HCEC 1CT (cell line): ENCODE results near the gene C6orf136.
A peak's percentile ranks its signal among the peaks of the same experiment; 100 is the strongest.
"Not testable (repeated sequence)": the region's sequence is repeated elsewhere in the genome, so short reads cannot be mapped to it uniquely, and the experiment has no call there.

Experiments
- DNase-seq: peaks from one replicate; pipeline ENCODE4 v3.0.0-alpha.2; 2017

The C6orf136 gene

DNA sequence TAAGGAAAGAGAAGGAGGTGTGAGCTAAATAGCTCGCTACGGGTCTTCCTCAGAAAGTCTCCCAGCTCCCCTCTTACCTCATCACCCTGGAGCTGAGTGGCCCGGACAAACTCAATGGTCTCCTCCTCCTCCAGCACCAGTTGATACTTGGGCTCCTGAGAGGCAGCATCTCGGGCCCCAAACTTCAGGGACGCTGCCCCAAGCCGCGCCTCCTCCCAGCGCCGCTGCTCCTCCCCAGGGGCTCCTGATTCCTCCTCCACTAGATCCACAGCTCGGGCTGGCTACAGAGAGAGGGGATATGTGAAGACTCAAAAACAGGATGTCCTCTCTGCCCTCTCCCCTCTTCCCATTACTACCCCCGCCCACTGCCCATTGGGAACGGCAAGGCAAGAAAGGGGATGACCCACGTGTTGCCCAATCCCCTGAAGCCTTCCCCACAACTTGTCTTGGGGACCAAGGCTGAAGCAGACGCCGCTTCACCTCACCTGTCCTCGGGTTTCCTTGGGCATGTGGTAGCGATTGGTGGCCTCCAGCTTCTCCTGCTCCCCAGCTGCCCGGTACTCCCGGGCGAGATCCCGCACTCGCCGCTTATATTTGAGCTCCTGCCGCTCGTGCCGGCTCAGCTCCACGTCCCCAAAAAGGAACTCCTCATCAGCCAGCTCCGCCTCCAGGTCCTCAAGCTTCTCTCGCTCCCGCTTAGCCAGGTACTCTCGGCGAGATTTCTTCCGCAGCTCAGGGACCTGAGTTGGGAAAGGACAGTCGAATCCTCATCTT, 18.2 kb downstream of the C6orf136 start:
- no peak for DNase-seq

DNA sequence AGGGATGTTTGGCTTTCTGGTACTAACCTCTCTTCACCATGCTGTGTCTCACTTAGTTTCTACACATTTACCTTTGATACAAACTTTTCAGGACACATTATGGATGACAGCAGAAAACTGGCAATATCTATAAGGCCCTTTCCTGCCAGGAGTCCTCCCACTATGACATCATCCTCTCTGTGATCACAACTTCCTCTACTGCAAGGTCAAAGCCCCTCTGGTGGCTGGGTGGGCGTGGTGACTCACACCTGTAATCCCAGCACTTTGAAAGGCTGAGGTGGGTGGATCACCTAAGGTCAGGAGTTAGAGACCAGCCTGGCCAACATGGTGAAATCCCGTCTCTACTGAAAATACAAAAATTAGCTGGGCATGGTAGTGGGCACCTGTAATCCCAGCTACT, 19.4 kb downstream of the C6orf136 start:
- DNase-seq, result not testable (repeated sequence)

DNA sequence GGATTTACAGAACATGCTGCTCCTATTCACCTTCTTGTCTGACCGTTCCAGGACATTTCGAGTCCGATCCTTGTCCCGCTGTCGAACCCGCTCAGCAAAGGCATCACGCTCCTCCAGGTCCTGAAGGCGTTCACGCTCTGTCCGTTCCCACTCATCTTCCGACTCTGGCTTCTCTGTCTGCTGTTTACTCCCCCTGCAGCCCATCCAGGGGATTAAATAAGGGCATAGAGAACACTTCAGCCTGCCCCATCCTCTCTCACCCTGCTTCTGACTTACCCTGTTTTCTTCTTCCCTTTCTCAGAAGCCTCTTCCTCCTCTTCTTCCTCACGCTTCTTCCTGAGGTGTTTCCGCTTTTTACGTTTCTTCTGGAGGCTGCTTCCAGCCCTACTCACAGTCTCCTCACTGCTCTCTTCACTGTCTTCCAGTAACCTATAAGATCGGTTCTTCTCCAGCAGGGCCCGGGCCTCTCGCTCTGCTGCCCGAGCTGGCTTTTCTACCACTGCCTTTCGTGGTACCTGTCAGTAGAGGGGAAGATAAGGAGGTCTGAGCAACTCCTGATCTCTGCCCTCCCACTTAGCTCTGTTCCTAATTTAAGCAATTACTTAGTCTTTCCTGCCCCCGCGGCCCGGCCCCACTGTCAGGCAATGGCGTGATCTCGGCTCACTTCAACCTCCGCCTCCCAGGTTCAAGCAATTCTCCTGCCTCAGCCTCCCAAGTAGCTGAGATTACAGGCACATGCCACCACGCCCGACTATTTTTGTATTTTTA, 24.0 kb downstream of the C6orf136 start:
- no peak for DNase-seq

DNA sequence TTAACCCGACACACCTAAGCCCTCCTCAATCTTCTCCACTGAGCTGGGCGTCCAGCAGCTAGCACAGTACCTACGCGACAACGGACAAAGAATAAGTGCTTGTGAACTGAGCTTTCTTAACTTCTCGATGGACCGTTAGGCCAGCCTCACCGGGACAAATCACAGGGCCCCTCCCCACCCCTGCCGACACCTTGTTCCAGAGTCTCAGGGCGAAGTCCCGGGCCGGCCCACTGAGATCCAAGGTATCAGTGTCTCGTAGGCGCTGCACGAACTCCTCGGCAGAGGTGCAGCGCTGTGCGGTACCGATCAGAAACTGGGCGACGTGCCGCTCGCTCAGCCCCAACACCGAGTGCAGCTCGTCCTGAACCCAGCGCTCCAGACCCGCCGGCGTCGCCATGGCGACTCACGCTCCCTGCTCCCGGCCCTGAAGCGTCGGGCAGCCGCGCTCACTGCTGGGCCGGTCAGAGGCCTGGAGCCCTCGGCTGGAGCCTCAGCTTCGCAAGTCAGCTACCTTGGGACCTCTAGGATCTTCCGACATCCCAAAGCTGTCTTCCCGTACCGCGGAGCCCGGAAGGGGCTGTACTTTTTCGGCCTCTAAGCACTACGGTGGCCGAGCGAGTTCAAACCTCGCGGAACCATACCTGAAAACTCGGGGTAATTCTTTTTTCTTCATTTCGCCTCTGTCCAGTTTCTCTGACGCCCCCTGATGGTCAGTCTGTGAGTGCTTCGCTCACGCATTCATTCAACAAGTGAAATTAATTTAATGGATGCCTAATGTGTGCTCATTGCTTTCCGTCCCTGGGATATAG, 25.7 kb downstream of the C6orf136 start, which contains the start of gene DHX16:
TSS of gene DHX16 (minus strand) at position 562 of the 809 bp plus-strand sequence. CDS start at position 397, 165 bp downstream.
- DNase-seq, result peak; percentile 98

DNA sequence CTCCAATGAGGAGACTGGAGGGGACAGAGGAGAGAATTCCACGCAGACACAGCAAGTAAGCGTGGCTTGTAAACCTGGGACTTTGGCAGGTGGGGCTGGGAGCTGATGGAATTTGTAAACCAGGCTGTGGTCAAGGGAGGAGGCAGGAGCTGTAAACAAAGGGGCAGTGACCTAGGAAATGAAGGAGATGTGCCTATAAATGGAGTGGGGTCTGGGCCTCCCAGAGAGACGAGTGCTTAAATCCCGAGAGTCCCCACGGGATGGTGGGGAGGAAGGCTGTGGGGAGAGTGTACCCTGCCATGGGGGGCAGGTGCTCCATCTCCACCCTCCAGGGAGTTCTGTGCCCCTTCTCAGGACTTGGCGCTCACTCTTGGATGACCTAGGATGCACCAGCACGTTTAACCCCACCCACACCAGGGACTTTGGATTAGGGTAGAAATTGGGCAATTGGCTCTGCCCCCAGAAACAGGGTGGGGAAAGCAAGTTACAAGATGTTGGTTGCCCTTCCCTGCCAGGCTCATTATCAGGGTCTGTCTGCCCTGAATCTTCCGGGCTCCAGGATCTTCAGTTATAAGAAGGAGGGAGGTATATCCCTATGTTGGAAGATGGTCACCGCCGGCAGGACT, 29.8 kb downstream of the C6orf136 start:
- no peak for DNase-seq

DNA sequence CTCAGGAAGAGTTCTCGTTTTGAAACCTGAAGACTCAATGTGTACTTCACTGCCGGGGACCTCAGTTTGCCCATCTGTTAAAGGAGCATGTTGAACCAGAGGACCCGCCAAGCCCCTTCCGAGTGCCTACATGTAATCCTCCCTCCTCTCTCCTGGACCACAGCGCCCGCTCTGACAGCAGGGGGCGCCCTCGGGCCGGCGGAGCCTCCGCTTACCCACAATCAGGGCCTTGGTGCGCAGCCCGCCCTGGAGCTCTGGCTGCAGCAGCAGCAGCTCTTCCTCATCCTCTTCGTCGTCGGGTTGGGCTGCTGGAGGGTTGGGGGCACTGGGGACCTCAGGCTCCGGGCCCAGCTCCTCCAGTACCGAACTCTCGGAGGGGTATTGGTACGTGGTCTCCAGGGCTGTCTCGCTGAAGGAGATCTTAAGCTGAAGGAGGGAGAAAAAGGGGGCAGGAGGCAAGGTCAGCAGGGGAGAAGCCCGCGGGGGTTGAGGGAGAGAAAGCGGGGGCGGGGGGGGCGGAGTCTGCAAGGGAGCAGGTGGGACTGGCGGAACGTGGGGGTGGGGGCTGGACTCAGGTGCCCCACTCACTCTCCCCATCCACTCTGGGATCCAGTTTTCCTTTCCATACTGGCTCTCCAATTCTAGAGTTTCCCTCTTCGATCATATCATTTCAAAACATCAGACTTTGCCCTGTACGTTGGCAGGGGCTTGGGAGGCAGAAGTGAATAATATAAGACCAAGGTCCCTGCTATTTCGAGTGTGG, 32.2 kb downstream of the C6orf136 start:
- DNase-seq, result peak; percentile 66

DNA sequence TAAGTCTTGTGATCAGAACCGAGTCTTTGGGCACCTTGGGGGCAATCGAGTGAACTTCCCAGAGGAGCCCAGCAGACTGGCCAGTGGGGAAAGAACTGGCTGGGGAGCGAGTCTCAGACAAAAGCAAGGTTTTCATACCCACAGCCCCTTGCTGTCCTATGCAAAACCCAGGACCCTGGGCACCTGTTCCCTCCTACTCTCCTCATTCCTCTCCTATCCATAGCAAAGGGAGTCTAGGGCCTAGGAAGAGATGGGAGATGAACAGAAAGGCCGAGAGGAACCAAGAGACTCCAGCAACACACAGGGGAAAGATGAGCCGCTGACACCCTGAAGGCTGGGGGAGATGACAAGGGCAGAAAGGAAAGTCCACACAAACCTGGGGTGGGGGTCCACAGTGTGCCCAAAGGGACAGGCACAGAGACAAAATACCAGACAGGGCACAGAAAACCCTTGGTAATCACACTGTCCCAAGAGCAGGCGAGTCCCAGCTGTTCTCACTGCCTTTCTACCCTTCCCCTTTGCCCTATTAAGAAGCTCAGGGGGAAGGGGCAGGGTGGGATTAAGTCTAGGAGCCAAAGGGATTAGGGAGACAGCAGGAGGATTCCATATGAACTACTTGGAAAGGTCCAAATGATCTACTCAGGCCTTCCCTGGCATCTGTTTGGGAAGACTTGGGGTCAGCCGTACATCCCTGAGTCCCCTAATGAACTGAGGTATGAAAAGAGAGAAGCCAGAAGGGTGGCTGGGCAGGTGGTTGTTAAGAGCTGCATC, 33.0 kb downstream of the C6orf136 start:
- DNase-seq, result no peak

DNA sequence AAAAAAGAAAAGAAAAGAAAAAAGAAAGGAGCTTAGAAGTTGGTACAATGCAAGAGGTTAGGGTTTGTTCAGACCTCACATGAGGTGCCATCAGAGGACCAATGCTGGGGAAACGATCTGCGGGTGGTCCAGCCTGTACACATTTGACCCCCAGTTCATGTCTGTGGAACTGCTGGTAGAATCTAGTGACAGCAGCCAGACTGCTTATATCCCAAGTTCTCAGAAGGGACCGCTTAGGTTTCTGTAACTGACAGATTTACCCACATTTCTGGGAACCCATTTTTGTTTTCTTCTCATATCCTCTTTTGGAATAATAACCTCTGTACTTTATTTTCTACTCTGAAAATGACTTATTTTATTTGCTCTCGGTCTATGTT, 34.8 kb downstream of the C6orf136 start:
- DNase-seq, result no peak

DNA sequence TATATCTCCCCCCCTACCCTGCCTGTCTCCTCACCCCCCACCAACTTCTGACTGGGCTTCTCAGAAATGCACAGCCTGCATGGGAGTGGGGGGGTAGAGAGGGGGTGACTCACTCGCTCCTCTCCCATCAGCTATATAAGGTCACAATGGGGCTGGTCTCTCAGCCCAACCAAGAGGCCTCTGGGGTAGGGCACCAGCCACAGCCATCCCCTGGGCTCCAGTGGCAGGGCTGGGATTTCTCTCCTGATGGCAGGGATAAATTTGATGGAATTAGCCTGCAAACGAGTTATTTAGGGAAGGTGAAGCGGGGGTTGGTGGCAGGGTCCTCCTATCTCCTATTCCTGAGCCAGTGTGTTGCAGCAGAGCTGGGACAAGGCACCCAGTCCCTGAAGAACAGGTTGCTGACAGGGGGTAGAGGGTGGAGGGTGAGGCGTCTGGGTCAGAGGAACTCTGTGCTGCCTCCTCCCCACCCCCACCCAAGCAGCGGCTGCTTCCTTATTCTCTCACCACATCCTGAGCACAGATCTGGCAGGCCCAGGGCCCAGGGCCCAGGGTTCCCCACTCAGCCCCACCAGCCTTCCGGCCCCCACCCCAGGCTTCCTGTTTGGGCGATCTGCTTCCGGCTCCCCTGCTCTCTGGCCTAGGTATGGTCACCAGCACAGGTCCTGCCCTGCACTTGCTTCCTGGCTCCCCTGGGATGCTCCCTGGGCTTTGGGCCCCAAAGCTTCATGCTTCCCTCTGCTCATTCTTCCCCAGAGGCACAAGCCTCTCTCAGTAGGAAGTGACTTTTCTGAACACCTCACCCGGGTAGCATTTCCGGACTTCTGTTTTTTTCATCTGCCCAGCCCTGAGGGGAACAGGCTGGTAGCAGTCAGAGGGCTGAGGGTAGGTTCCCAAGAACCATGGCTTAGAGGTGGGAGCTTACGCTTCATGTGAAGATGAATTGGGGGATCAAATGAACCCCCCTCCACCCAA, 35.5 kb downstream of the C6orf136 start:
- peak; percentile 94 for DNase-seq

DNA sequence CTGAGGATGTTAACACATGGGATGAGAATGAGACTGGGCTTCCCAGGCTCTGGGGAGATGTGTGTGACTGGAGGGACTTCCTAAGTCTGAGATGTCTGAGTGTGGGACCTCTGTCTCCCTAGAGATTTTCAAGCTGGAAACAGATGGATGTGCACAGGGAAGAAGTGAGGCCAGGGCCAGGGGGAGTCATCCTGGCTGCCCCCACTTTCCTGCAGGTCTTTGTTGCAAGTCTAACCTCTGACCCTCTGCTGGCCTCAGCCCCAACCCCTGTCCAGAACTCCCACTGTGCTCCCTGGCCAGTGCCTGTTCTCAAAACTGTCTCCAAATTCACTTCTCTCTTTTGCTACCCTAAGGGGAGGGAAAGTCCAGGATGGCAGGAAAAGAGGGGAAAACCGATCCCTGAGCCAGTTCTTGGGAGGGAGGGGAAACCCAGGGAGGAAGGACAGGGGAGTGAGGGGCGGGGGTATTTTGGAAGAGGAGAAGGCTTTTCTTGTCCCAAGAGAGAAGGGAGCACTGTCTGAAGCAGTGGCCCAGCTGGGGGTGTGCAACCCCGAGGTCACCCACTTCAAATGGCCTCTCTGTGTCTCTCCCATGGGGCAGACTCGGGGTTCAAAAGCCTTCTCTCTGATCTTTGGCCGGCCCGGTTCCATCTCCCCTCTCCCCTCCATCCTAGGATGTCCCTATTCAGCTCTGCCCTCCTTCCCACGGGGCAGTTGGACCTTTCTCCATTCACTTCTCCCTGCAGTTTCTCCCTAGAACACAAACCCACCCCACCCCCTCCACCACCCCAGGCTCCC, 36.4 kb downstream of the C6orf136 start:
- DNase-seq, result no peak

DNA sequence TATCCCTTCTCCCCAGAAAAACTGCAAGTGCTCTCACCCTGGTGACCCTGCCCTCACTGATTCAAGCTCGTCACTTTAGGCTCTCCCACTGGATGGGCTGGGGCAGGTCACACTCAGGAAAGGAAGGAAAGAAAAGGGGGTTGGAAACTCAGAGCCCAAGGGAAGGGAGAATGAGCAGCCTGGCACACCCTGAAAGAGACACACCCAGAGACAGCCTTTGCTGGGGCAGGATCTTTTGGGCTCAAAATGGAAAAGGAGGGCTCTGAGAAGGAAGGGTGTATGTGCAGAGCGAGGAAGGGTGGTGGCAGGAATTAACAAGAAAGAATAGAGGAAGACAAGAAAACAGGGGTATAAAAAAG, 37.0 kb downstream of the C6orf136 start:
- no peak for DNase-seq

DNA sequence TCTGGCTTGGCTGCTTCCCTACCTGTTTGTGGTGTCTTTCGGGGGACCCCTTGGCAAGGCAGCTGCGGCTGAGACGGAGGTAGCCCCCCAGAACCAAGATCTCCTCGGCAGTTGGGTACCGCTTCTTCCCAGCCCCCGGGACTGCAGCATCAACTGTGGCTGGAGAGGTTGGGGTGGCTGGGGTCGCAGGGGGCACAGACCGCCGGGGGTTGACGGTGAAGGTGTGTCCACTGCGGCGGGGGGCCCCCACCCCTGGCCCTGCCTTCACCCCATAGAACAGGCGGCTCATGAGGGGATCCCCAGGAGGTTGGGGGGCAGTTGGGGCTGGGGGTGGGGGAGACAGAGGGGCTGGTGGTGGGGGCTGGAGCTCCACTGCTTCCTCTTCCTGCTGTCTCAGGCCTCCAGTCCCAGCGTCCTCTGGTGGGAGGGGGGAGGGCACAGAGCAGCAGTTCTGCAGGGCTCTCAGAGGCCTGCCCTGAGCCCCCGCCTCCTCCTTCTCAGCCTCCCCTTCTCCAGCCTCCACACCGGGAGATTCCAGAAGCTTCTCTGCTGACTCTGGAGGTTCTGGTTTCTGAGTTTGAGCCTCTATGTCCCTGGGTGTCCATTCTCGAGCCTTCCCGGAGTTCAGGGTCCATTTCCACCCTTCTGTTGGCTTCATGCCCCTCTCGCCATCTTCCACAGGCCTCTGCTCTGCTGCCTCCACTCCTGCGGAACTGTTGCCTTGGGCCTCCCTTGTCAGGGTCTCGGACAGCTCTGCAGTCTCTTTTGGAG, 37.6 kb downstream of the C6orf136 start:
- peak; percentile 36 for DNase-seq

DNA sequence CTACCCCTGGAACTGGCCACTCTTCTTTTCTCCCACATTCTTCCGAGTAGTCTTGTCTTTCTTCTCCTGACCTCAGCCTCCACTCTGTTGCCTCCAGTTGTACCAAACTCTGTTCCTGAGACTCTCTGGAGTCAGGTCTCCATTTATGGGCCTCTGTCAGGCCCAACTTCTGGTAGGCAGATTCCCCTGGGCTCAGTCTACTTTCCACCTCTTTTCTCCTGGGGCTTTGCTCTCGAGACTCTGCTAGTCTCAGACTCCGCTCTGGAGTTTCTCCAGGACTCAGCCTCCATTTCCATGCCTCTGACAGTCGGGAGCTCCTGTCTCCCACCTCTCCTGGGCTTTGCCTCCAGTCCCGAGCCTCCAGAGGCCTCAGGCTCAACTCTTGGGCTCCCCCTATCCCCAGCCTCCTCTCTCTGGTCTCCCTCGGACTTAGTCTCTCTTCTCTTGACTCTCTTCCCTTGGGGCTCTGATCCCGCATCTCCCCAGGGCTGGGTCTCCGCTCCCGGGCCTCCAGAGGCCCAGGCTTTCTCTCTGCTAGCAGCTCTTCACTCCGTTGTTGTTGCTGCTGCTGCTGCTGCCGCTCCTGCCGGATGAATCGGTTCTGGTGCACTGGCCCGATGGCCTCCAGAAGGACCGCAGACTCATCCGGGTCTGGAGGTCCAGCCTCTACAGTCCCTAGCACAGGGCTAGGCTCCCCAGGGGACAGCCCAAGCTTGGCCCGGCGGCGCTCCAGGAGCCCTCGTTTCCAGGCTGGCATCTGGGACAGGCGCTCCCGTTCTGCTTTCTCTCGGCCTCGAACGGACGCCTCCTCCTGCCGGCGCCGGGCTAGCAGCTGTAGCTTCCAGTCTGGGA, 38.5 kb downstream of the C6orf136 start:
- DNase-seq, result peak; percentile 53

DNA sequence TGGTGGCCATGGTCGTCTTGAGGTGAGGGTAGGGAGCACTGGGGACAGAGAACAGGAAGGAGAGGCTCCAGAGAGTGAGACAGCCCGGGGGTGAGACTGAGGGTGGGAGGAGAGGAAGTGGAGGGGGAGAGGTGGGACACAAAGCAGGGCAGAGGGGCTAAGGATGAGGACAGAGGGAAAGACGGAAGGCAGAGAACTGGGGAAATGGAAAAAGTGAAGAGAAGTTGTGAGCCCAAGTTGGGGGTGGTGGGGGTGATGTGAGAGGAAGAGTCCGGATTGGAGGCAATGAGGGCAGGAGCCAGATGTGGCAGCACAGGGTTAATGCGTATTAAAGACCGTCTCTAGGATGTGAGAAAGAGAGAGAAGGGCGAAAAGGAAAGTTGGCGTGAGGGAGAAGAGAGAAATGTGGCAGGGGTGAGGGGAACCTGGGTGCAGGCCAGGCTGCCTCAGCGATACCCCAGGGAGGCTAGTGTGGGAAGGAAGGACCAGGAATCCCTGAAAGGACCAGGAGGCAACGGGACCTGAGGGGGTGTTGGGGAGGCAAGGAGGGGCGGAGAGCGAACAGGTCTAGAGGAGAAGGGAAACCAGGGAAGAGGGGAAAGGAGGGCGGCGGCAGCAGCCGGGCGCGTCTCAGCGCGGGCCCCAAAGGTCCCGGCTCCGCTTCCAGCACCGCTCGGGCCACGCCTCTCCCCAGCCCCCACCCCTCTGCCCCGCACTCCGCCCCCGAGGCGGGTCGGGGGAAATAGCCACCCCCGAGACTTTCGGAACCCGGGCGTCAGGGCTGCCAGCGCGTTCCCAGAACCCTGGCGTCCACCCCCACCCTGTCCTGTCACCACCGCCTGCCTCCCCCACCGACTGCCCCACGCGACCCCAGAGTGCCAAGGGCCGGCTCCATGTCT, 39.3 kb downstream of the C6orf136 start, which contains the start of gene PPP1R18:
TSS of gene PPP1R18 (minus strand) at position 637 of the 899 bp plus-strand sequence. CDS start at position 10, 627 bp downstream.
- DNase-seq, result peak; percentile 74

DNA sequence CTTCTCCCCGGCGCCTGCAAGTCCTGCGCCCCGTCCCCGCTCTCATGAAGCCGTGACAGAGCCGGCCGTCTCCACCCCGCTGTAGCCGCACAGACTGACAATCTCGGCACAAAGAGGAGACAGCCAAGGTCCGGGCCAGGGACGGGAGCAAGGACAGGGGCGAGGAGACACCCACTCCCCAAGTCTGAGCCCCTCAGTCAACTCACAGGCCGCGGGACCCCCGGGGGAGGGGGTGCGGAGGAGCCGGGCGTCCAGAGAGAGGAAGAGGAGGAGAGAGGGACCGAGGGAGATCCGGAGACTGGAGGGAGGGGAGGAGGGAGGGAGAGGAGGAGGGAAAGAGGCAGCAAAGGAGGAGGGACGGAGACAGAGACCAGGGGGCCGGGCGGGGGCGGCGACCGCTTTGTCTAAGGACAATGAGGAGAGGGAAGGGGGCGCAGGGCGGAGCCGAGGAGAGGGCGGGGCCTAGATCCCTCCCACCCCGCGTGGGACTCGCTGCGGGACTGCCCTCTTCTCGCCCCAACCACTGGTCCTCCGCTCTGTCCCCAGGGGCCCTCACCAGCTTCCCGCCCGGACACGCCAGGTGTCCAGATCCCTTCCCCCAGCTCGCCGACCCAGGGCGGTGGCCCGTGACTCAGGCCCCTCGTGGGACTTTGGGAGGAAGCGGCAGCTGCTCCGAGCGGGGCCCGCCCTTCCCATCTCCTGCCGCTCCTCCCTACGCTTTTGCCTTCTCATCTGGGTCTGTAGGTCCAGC, 40.1 kb downstream of the C6orf136 start:
- DNase-seq, result peak; percentile 99
